NCI-H2227 treated with DMSO at 0.1 percent for 48 hours (cell line): ENCODE data around the gene RNF5.
A peak's percentile ranks its signal among the peaks of the same experiment; 100 is the strongest.
"Not testable (repeated sequence)": the region's sequence is repeated elsewhere in the genome, so short reads cannot be mapped to it uniquely, and the experiment has no call there.

Source experiments
- DNase-seq: peaks from one replicate; lab custom pipeline; 2025; lab: John Stamatoyannopoulos, UW

RNF5 gene

DNA sequence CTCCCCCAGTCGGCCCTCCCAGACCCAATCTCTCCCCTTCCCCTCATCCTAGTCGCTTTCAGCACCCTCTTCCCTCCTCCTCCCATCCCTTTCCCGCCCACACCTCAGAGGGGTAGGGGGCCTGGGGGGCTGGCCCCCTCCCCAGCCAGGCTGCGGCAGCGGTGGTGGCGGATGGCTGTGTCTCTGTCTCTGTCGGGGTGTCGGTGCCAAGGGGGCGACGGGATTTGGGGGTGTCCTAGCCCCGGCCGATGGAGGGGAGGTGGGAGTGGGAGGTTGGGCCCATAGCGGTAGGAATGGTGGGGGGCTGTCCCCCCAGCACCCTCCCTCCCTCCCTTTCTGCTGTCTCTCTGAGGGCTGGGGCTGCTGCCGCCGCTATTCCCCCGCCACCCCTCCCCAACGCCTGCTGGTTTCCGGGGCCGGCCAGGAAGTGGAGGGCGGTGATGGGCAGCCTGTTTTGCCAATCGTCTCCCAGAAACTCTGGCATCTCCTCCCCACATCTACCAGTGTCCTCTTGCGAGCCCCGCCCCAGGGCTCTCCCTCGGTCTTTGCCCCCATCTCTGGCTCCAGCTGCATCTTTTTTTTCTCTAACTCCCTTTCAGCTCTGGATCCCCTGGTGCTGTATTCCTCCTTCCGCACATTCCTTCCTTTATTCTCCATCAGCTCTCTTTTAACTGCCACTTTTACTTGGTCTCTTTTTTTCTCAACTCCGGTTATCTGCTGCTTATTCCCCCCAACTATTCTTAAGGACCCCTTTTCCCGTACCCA lies 2.3 kb upstream of the RNF5 start, which contains the start of gene AGPAT1:
AGPAT1 (minus strand) TSS at position 374 of the 765 bp plus-strand sequence. CDS start 4,588 bp downstream, outside the sequence.
- DNase-seq: peak; percentile 94

DNA sequence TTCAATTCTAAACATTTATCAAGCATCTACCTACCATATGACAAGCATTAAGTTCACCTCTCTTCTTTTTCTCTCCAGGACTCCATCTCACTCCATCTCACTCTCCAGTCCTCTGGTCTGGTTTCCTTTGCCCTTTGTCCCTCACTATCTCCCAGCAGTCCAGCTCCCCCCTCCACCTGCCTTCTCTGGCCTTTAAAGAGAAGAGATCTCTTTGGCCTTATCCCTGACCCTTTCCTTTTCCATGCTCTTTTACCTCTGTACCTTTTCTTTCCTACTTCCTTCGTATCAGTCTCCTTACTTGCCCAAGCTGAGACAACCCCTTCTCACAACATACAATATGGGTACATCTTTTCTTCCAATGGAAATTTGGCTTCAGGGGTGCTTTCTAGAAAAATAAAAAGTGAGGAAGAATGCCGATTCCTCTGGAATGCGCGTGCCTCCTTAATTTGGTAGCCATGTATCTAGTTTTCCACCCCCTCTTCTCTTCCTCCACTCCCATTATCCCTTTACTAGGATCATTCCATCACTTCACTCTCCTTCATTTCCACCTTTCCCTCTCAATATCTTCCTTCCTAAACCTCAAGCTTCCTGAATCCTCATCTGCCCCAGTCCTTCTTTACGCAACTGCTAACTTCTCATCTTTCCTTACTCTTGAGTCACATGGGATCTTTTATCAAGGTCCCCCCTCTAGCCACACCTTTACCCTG lies 1.6 kb upstream of the RNF5 start:
- DNase-seq: peak; percentile 57

GRCh38 chr6:32177183-32177787 lies 920 bp upstream of the RNF5 start:
- DNase-seq: no peak

GRCh38 chr6:32178547-32179440 lies 589 bp downstream of the RNF5 start:
- no peak for DNase-seq

DNA sequence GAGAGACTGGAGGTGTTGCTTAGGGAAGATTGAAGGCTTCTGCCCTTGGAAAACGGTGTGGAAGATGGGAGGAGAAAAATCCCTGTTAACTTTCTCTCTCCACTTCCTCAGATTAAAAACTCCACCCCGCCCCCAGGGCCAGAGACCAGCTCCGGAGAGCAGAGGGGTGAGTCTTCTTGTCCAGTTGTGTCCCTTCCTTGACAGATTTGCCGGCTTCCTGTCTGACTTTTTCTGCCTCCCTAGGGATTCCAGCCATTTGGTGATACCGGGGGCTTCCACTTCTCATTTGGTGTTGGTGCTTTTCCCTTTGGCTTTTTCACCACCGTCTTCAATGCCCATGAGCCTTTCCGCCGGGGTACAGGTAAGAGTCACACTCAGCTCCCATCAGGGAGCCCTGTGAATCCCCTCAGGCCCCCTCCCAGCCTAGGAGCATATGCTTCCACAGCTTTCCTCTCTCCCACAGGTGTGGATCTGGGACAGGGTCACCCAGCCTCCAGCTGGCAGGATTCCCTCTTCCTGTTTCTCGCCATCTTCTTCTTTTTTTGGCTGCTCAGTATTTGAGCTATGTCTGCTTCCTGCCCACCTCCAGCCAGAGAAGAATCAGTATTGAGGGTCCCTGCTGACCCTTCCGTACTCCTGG lies 1.7 kb downstream of the RNF5 start:
- no peak for DNase-seq

GRCh38 chr6:32181148-32181702 lies 3.0 kb downstream of the RNF5 start:
- no peak for DNase-seq

- DNase-seq: no peak
These were observed 3.8 kb downstream of the RNF5 start for GRCh38 chr6:32181915-32182529.

GRCh38 chr6:32182555-32182981 lies 4.4 kb downstream of the RNF5 start:
- DNase-seq: no peak

- DNase-seq: no peak
These were observed 4.8 kb downstream of the RNF5 start for GRCh38 chr6:32183030-32183429.

DNA sequence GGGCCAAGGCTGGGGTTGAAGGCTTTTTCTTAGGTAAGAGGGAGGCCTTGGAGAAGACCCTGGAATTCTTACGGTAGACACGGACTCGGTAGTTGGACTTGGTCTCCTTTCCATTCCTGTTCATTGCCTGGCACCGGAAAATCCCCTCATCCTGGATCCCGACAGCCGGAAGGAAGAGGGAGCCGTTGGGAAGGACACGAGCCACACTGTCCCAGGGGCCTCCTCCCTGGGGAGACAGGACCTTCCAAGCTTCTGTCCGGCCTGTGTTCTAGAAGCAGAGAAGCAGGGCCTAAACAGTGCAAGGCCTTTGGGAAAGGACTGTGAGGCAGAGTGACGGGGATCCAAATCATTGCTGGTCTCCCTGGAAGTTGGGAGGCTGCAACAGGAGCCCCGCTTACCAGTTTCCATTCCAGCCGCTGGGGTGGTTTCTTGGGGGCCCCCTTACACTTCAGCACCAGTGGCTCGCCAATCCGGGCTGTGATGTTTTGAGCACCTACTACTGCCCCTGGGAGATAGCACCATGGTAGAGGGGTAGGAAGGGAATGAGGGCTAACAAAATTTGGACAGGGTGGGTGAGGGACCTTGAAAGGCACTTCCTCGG lies 5.4 kb downstream of the RNF5 start:
- DNase-seq: no peak

DNA sequence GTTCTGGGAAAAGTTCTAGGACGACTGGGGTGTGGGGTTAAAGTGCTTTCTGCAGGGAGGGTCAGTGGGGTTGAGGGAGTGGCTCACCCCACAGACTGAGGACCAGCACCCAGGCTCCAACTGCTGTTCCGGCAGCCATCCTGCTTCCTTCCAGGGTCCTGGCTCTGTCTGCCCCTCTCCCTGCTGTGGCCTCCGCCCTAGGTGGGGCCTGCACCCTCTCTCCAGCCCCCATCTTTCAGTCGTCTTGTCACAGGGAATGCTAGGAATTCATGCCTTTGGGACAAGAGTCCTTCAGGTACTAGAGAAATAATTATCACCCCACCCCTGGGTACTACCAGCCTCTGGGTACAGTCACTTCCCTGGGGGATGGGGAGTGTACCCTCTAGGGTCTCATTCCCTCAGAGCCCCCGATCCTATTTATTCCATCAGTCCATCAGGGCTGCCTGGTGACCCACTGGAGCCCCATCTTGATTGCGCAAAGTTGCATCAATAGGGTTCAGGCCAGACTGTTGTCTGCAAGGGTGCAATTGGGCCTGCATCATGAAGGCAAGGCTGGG lies 6.0 kb downstream of the RNF5 start, which contains the start of gene AGER:
AGER (minus strand) TSS at position 170 of the 557 bp plus-strand sequence; CDS start at position 139, 31 bp downstream.
- no peak for DNase-seq

GRCh38 chr6:32185681-32186131 lies 7.5 kb downstream of the RNF5 start:
- DNase-seq: peak; percentile 35

GRCh38 chr6:32186151-32186840 lies 8.1 kb downstream of the RNF5 start:
- DNase-seq: not testable (repeated sequence)

DNA sequence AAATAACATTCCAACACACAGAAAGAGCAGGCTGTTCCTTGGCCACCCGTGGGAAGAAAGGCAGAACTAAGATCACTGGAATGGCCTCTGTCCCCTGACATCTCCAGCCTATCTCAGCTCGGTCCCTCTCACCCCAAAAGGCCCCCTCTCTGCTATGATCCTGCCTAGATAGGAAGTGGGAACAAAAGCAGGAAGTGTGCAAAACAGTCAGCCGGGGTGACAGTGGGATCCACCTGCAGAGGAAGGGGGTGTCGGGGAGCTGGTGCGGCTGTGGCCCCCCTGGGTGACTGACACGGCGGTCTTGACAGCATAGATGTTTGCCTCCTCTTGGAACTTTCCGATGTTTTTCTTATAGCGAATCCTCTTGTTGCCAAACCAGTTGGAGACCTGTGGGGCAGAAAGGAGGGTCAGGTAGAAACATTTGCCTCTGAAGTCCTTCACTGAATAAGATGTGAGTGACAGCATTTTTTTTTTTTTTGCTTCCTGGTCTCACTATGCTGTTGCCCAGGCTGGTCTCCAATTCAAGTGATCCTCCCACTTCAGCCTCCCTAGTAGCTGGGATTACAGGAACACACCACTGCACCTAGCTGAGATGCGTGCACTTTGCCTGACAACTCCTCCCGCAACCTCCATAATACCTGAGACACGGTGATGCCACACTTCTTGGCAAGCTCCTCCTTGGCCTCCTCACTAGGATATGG lies 9.0 kb downstream of the RNF5 start:
- no peak for DNase-seq

GRCh38 chr6:32187725-32188380 lies 9.6 kb downstream of the RNF5 start:
- not testable (repeated sequence) for DNase-seq

DNA sequence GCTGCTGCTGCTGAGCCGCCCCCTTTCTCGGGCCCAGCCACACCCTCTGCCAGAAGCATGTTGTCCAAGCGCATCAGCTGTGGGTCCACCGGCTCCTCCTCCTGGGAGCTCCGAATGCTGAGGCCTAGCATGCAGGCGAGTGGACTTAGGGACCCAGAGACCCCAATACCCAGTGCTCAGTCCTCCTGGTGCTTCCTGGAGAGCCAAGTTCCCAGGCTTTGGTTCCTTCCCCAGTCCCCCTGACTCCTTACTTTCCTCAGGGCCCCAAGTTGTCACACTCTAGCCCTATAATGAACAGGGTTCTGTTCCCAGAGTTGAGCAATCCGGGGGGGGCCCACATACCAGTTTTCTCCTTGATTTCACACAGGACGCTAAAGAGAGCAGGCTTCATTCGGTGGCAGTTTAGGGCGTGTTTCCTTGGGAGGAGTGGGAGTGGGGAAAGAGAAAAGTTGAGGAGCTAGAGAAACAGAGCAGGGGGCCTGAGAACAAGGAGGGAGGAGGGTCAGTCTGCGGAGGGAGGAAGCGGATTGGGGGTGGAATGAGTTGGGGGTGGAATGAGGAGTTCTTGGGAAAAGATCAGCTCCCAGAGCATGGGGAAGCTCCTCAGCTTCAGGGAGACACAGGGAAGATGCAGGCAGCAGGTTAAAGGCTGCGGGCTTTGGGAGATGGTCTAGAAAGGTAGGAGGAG lies 10.3 kb downstream of the RNF5 start:
- peak; percentile 2 for DNase-seq

- no peak for DNase-seq
These were observed 11.0 kb downstream of the RNF5 start for GRCh38 chr6:32189069-32189741.
